DND-41 (cell line): ENCODE results near the gene LCA5L.

Experiments used
- ATAC-seq: fragments of 200-7000 bp; cut with Tn5 transposase; 3 replicates; pipeline ENCODE4 v1.9.1; 2021; ENCODE audit warnings: low read depth; ENCODE audit not compliant: insufficient read depth
- DNase-seq: peaks from one replicate; pipeline ENCODE4 v3.0.0-alpha.2; 2020
- H2AFZ ChIP-seq: 2 replicates; pipeline ENCODE4 v1.6.0; 2012; ENCODE audit warnings: low read depth, low read length
- H3K27ac ChIP-seq: 2 replicates; pipeline ENCODE4 v1.5.1; 2012; ENCODE audit warnings: low read length, inconsistent platforms
- H3K27me3 ChIP-seq: fragments of 200-600 bp; sonication (generic); 2 replicates; pipeline ENCODE4 v1.6.0; 2012; ENCODE audit warnings: low read length, mild to moderate bottlenecking, inconsistent platforms; ENCODE audit not compliant: insufficient read depth, poor library complexity
- H3K36me3 ChIP-seq: 2 replicates; pipeline ENCODE4 v1.5.1; 2012; ENCODE audit warnings: low read length, inconsistent platforms; ENCODE audit not compliant: insufficient read depth
- H3K4me1 ChIP-seq: 2 replicates; pipeline ENCODE4 v1.5.1; 2012; ENCODE audit warnings: mild to moderate bottlenecking, low read length; ENCODE audit not compliant: insufficient read depth
- H3K4me2 ChIP-seq: 2 replicates; pipeline ENCODE4 v1.6.0; 2012; ENCODE audit warnings: mild to moderate bottlenecking, moderate library complexity, low read length, inconsistent platforms; ENCODE audit not compliant: insufficient read depth
- H3K4me3 ChIP-seq, 2 experiments: fragments of 200-600 bp in 1 of 2; shearing (Covaris generic) in 1 of 2; 2 replicates each; pipeline ENCODE4 v1.5.1; 2012 to 2016; ENCODE audit warnings: inconsistent platforms in 2 of 2, low read length in 2 of 2, mild to moderate bottlenecking in 2 of 2, low read depth in 1 of 2, moderate library complexity in 1 of 2
- H3K79me2 ChIP-seq: 2 replicates; pipeline ENCODE4 v1.6.0; 2012; ENCODE audit warnings: low read length, inconsistent platforms; ENCODE audit not compliant: insufficient read depth
- H3K9ac ChIP-seq: 2 replicates; pipeline ENCODE4 v1.6.0; 2012; ENCODE audit warnings: low read depth, mild to moderate bottlenecking, inconsistent platforms, low read length, moderate library complexity
- H3K9me3 ChIP-seq: 2 replicates; pipeline ENCODE4 v1.5.1; 2012; ENCODE audit warnings: low read length, moderate library complexity, mild to moderate bottlenecking, inconsistent platforms; ENCODE audit not compliant: insufficient read depth, severe bottlenecking
- H4K20me1 ChIP-seq: 2 replicates; pipeline ENCODE4 v1.6.0; 2012; ENCODE audit warnings: low read length; ENCODE audit not compliant: insufficient read depth
- CTCF ChIP-seq: IDR thresholded peaks from 2 replicates; pipeline ENCODE4 v1.5.1; 2012; ENCODE audit warnings: borderline replicate concordance, low read length, moderate library complexity, mild to moderate bottlenecking; ENCODE audit not compliant: poor library complexity, severe bottlenecking; ENCODE audit errors: extremely low read depth
- EZH2 ChIP-seq: IDR thresholded peaks from 3 replicates; pipeline ENCODE4 v1.6.1; 2012; ENCODE audit warnings: borderline replicate concordance, low read depth, mild to moderate bottlenecking, moderate library complexity, low read length, inconsistent platforms; ENCODE audit not compliant: severe bottlenecking

The LCA5L gene

GRCh38 chr21:39444421-39445180 lies 977 bp downstream of the LCA5L start:
- TF ChIP-seq EZH2 (no peak), CTCF (no peak)
- Histone ChIP-seq H3K4me1 (peaks cover 26% of the 10 kb centered on the region), H3K36me3 (no peaks in the 10 kb centered on the region), H3K4me3 (peak overlapping the region; percentile 74 to 88; a peak in 3 of 4 replicates), H3K4me2 (peak overlapping the region; percentile 92), H3K27me3 (no peaks in the 10 kb centered on the region), H3K27ac (peak overlapping the region; percentile 58; the same call in 1 of the 2 replicates), H2AFZ (peak overlapping the region; percentile 98), H3K9ac (peak overlapping the region; percentile 73), H3K9me3 (no peaks in the 10 kb centered on the region), H3K79me2 (0 out of 2 replicates have a peak, but pooled peaks cover 2% of the 10 kb centered on the region), H4K20me1 (no peaks in the 10 kb centered on the region)
- ATAC-seq: peak; percentile 2; the same call in 1 of the 3 replicates
- no peak for DNase-seq

DNA sequence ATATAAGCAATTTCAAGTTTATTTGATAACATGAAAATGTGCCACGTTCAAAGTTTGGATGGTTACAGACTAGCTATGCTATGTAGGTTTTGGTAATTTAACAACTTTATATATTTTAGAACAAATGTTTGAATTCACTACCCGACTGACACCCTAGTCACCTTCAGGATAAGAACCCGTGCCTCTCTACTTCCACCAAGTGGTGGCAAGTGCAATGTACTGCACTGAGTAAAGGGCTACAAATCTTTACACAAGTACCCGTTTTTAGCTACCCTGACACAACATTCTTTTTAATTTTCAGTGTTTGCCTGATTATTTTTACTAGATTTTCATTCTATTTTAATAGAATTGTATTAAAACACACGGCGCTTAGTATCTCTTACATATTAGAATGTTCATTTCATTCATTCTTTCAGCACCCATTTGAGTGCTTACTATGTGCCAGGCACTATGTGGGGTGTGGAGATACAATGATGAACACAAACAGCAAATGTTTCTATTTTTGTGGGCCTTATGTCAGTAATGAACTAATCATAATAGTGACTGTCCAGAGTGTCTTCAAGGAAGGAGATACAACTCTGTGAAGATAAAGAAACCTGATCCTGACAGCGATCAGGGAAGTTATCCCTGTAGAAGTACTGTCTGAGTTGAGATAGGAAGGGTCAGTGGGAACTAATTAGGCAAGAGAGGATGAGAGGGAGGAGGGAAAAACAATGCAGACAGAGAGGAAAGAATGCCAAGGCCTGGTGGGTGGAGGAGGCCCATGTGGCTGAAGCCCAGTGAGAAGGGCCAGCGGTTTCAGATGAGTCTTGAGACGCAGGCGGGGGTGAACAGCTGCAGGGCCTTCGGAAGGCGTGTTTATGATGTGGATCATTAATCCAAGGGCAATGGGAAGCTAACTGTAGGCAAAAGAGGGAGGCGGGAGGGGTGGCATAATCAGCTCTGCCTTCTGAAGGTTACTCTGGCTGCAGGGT lies 3.8 kb downstream of the LCA5L start:
- peak; percentile 62 for ATAC-seq

DNA sequence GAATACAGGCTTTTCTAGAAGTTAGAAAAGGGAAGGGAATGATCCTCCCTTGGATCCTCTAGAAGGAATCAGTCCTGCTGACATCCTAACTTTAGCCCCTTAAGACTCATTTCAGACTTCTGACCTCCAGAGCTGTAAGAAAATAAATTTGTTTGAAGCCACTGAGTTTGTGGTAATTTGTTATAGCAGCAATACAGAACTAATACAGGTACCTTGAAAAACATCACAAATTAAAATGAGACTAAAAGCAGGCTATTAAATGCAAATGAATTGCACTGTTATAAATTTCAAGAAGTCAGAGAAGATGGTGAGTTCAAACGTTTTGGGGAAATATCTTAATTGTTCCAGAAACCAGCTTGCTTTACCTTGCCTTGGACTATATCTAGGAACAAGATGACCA lies 6.3 kb downstream of the LCA5L start:
- no peaks in the 10 kb centered on the region for H3K9me3 ChIP-seq
- H3K9ac ChIP-seq: no peak overlapping the region
- no peak for TF ChIP-seq CTCF
- H3K79me2 ChIP-seq: no peaks in the 10 kb centered on the region
- no peak overlapping the region for H3K27ac ChIP-seq
- ATAC-seq (no peak), DNase-seq (no peak)
- no peak overlapping the region for H3K4me2 ChIP-seq
- no peaks in the 10 kb centered on the region for H3K36me3 ChIP-seq
- no peaks in the 10 kb centered on the region for H4K20me1 ChIP-seq
- no peaks in the 10 kb centered on the region for H3K27me3 ChIP-seq
- no peak overlapping the region for H3K4me3 ChIP-seq
- no peak overlapping the region for H2AFZ ChIP-seq
- peaks cover 1% of the 10 kb centered on the region; the same call in 1 of the 2 replicates for H3K4me1 ChIP-seq

More for the DNA sequence above, 3.8 kb downstream of the LCA5L start:
- Histone ChIP-seq H3K4me3 (no peak overlapping the region), H3K4me2 (no peak overlapping the region), H3K27ac (no peak overlapping the region), H3K36me3 (no peaks in the 10 kb centered on the region), H4K20me1 (no peaks in the 10 kb centered on the region), H2AFZ (no peak overlapping the region), H3K4me1 (peaks cover 21% of the 10 kb centered on the region), H3K27me3 (no peaks in the 10 kb centered on the region), H3K79me2 (0 out of 2 replicates have a peak, but pooled peaks cover 2% of the 10 kb centered on the region), H3K9me3 (no peaks in the 10 kb centered on the region), H3K9ac (no peak overlapping the region)
- DNase-seq: peak; percentile 46
- TF ChIP-seq EZH2 (no peak), CTCF (peak; percentile 81)
